GM19023 (cell line): Measurements from ENCODE around the gene MEGF6.

Source experiments
- ATAC-seq: cut with Tn5 transposase; IDR thresholded peaks from one replicate; pipeline ENCODE4 v1.9.1; 2021; ENCODE audit warnings: mild to moderate bottlenecking, moderate library complexity; ENCODE audit not compliant: unreplicated experiment

The MEGF6 gene

GRCh38 chr1:3444736-3445135, 166.6 kb downstream of the MEGF6 start:
- ATAC-seq, result no peak

GRCh38 chr1:3444298-3444697, 167.0 kb downstream of the MEGF6 start:
- no peak for ATAC-seq

GRCh38 chr1:3443807-3444206, 167.5 kb downstream of the MEGF6 start:
- ATAC-seq, result no peak

- ATAC-seq, result no peak
These were observed 168.4 kb downstream of the MEGF6 start for GRCh38 chr1:3442901-3443300.

DNA sequence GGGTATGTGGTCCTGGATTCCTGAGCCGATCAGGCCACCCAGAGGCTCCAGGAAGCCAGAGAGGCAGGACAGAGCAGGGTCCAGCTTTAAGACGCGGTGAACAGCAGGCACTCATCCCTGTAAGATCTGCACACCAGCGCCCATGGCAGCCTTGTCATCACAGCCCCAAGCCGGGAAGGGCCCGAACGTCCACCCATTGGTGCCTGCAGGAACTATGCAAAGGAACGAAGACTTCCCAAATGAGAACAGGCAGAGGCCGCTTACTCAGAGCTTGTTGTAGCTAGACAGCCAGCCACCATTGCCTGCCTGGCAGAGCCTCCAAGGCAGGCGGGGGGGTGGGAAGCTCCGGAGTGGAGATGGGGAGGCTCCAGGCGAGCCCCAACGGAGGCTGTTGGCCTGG, 169.0 kb downstream of the MEGF6 start:
- no peak for ATAC-seq

DNA sequence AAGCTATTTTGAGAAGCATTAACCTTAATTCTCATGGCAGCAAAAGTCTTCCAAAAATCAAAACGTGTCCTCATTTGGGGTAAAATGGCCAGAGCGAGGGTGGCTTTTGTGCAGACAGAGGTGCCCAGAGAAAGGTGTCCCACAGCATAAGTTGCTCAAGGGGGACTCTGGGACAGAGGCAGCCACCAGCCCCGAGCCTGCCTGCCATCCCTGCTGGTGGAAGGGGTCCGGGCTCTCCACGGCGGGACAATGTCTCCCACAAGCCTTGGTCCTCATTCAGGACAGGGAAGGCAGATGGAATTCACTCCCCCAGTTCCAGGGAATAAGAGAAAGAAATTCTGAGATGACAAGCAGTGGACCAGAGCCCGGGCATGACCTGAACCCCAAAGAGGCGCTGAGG, 169.4 kb downstream of the MEGF6 start:
- ATAC-seq, result no peak

DNA sequence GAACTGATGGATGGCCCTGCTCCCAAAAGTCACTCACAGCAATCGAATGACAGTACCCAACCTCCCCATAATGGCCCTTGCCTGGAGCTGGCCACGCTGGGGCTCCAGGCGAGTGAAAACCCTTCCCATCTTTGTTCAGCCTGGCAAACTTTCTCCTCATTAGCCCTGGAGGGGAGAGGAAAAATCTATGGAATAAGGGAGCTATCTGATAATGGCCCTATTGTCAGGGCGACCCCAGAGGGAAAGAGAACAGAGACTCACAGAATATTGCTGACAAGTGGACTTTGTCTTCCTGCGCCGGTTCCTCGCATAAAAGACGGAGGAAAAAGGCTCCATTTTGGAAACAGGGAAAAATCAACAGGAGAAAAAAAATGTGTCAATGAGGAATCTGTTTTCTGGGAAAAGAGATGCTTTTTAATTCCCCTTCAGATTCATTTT, 169.9 kb downstream of the MEGF6 start:
- no peak for ATAC-seq

DNA sequence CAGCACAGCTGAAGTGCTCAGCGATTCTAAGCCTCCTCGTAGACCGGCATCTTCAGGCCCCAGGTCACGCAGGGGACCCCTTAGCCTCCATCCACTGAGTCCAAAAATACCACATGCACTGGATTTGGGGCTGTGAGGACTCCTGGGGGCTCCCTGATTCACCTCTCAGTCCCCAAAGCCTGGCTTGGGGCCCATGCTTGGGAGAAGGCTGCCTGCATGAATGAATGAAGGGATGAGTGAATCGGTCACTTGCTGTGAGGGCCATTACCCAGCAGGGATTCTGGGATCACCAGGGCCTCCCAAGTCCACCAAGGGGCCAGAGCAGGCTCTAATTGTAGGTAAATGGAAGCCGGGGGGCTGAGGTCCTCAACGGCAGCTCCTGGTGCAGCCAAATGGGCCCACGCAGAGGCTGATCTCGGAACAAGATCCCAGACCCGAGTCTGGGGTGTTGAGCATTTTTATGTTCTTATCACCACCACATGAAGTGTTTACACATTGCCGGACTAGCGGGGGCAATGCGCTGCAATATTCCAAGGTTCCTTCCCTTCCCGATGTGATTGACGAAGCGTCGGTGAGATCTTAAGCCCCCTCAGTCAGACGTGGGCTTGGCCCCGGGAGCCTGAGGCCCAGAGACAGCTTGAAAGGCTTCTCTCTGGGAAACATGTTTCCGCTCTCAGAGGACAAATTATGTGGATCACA, 170.4 kb downstream of the MEGF6 start:
- ATAC-seq, result no peak

DNA sequence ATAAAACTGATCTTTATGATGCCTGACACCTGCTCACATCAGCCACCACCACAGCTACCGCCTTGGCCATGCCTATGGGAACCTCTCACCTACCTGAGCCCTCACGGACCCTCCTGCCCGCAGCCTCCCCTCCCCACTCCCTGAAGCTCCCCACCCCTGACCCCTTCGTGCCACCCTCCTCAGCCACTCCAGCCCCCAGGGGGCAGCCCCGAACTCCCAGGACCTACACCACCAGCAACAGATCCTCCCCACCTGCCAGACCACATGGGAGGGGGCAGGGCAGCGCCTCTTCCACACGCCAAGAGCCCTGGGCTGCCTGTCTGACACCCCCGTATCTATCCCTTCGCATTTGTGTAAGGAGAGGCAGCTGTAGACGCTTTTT, 171.0 kb downstream of the MEGF6 start:
- no peak for ATAC-seq
